Measurements from ENCODE around the gene RCBTB2.

The RCBTB2 gene

DNA sequence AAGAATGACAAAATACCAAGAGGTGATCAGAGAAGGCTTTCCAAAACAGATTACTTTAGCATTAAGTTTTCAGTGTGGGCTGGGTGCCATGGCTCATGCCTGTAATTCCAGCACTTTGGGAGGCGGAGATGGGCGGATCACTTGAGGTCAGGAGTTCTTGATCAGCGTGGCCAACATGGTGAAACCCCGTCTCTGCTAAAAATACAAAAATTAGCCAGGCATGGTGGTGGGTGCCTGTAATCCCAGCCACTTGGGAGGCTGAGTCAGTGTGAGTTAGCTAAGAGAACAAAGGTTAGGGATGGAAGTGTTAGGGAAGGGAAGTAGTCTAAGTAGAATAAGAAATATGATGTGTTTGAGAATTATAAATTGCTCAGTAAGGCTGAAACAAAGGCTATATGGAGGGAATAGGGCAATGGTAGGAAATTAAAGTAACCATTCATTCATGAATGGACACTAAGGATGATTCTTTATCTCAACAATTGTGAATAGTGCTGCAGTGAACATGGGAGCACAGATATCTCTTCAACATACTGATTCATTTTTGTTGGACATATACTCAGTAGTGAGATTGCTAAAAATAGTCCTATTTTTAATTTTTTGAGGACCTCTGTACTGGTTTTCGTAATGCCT lies 3.9 kb upstream of the RCBTB2 start:
- TF ChIP-seq, protein P1, sequence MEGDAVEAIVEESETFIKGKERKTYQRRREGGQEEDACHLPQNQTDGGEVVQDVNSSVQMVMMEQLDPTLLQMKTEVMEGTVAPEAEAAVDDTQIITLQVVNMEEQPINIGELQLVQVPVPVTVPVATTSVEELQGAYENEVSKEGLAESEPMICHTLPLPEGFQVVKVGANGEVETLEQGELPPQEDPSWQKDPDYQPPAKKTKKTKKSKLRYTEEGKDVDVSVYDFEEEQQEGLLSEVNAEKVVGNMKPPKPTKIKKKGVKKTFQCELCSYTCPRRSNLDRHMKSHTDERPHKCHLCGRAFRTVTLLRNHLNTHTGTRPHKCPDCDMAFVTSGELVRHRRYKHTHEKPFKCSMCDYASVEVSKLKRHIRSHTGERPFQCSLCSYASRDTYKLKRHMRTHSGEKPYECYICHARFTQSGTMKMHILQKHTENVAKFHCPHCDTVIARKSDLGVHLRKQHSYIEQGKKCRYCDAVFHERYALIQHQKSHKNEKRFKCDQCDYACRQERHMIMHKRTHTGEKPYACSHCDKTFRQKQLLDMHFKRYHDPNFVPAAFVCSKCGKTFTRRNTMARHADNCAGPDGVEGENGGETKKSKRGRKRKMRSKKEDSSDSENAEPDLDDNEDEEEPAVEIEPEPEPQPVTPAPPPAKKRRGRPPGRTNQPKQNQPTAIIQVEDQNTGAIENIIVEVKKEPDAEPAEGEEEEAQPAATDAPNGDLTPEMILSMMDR (IDR thresholded peaks at IDR 0.05; ENCODE audit: low read depth, low read length, missing control alignments): no peak

DNA sequence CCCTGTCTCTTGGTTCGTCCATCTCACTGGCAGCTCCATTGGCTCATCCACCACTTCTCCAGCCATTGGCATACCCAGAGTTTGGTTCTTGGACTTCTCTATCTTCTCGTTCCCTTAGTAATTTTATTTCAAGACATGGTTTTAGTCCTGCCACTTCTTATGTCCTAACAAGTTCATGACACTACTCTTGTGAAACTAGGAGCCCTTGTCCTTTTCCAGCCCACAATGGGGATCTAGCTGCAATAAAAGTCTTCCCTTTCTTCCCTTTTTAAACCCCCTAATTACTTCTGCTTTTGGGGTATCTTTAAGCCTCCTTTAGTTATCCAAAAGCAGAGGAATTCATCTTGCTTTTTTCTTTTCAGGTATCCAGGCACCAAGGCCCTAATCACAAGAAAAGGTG lies 2.9 kb upstream of the RCBTB2 start:
- no peak for DNase-seq (ENCODE audit: low read depth)
- TF ChIP-seq, protein P1 (IDR thresholded peaks at IDR 0.05; ENCODE audit: low read depth, low read length, missing control alignments): no peak

More for the DNA sequence above, 3.9 kb upstream of the RCBTB2 start:
- no peak for DNase-seq (ENCODE audit: low read depth)
- no peak overlapping the region for H3K4me3 ChIP-seq (ENCODE audit: low read depth, low read length)

DNA sequence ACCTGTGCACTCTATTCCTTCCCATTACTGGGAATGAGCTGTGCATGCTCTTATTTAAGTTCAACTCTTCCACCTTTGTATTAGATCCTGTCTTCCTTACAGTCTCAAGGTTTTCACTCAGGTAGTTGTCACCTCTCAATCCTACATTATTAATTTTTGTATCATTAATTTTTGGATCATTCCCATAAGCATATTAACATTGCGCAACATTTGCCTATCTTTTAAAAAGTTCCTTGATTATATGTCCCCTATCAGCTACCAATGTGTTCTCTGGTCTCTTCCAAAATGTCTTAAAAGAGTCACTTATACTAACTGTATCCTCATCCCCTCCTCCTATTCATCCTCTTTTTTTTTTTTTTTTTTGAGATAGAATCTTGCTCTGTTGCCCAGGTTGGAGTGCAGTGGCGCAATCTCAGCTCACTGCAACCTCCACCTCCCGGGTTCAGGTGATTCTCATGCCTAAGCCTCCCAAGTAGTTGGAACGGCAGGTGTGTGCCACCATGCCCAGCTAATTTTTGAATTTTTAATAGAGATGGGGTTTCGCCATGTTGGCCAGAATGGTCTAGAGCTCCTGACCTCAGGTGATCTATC lies 2.1 kb upstream of the RCBTB2 start:
- TF ChIP-seq, protein P1 (IDR thresholded peaks at IDR 0.05; ENCODE audit: low read depth, low read length, missing control alignments): no peak
- no peak for DNase-seq (ENCODE audit: low read depth)
- no peak overlapping the region for H3K4me3 ChIP-seq (ENCODE audit: low read depth, low read length)

More for the DNA sequence above, 2.9 kb upstream of the RCBTB2 start:
- H3K4me3 ChIP-seq (ENCODE audit: low read depth, low read length): no peak overlapping the region

DNA sequence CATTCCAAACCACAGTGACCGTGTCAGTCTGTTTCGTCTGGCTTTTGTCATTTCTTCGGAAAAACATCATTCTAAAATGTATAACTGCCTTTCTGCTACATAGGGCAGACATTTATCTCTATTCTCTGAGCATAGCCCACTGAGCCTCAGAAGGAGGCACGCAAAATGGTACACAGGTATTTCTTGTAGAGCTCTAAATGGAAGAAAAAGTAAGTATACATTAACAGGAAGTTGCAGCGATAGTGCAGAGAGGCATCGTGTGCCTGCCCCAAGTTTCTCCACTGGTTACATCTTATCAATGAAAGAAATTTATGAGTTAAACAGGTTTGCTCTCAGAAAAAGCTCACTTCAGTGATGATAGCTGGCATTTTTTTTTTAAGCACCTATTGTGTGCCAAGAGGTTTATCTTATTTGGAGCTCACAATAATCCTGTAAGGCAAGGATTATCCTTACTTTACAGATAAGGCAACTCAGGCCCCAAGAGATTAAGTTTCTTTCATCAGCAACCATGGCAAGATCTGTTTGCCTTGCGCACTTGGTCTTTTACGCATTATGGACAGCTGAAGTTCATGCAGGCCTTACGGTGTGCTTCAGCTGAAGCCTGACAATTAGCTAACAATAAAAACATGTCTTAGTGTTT lies 1.2 kb upstream of the RCBTB2 start:
- TF ChIP-seq, protein P1 (IDR thresholded peaks at IDR 0.05; ENCODE audit: low read depth, low read length, missing control alignments): no peak
- no peak for DNase-seq (ENCODE audit: low read depth)
- H3K4me3 ChIP-seq (ENCODE audit: low read depth, low read length): no peak overlapping the region

DNA sequence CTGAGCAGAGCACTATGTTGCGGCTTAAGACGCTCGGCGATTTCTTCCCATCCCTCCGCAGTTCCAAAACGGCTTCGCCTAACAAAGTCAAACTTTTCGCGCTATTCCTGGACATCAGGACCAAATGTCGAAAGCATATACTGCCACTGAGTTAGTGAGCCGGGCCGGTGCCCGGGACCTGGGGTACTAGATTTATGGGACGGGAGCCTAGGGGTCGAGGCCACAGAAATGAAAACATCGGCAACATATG lies 699 bp downstream of the RCBTB2 start:
- no peak for DNase-seq (ENCODE audit: low read depth)
- peak overlapping the region; percentile 72 for H3K4me3 ChIP-seq (ENCODE audit: low read depth, low read length)
- TF ChIP-seq, protein P1 (IDR thresholded peaks at IDR 0.05; ENCODE audit: low read depth, low read length, missing control alignments): no peak

DNA sequence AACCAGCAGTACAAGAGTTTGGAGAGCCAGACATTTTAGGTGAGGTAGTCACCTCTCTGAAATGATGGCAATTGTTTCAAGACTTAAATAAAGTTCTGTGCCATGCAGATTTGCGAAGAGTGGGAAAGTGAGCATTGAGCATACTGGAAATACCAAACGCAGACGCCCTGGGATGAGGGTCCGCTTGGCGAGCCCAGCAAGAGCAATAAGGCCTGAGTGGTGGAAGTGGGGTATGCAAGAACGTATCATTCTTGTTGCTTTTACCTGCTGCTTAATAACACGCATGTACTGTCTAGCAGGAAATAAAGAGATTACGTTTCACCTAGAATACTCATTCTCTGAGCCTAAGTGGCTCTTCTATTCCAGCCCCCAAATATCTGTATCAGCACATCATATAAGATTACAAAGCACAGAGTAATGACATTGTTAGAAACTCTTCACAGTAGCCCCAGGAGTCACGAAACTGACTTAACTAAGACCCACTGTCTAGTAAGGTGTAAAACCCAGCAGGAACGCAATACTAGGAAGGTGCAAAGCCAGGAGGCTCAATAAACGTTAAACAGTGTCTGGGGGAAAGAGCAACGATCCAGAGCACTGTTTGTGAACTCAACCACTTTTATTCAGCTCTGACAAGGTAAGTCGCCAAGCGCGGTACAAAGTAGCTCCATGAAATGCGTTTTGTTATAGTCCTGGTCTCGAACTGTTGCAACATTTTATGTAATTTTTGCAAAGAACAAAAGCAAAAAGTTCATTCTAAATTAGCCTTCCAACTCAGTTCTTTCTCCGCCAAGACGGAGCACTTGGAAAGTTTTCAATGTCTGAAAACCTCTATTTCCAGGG lies 1.2 kb downstream of the RCBTB2 start:
- no peak for DNase-seq (ENCODE audit: low read depth)
- TF ChIP-seq, protein P1 (IDR thresholded peaks at IDR 0.05; ENCODE audit: low read depth, low read length, missing control alignments): no peak
- peak overlapping the region; percentile 72 for H3K4me3 ChIP-seq (ENCODE audit: low read depth, low read length)

Data from GM12864 (cell line).